OCI-LY1 (cell line): ENCODE data around the gene RUSC2.
"Not testable (repeated sequence)": the region's sequence is repeated elsewhere in the genome, so short reads cannot be mapped to it uniquely, and the experiment has no call there.

Source experiments
- H2AFZ ChIP-seq: fragments of 200-600 bp; sonication (generic), shearing (Covaris generic); 2 replicates; pipeline ENCODE4 v1.6.0; 2014; ENCODE audit warnings: antibody characterized with exemption, mild to moderate bottlenecking, low read length
- H3F3A ChIP-seq: fragments of 200-600 bp; sonication (generic), shearing (Covaris generic); 2 replicates; pipeline ENCODE4 v1.6.0; 2014; ENCODE audit warnings: mild to moderate bottlenecking, antibody characterized with exemption, low read length, moderate library complexity; ENCODE audit not compliant: insufficient read depth
- H3K27ac ChIP-seq: fragments of 200-600 bp; sonication (generic); 2 replicates; pipeline ENCODE4 v1.5.1; 2014; ENCODE audit warnings: low read length, mixed run types, mild to moderate bottlenecking, low read depth; ENCODE audit not compliant: poor library complexity, severe bottlenecking
- H3K27me3 ChIP-seq: fragments of 200-600 bp; sonication (generic); 2 replicates; pipeline ENCODE4 v1.6.0; 2014; ENCODE audit warnings: antibody characterized with exemption, mild to moderate bottlenecking, low read length, moderate library complexity; ENCODE audit not compliant: insufficient read depth
- H3K36me3 ChIP-seq: fragments of 200-600 bp; sonication (generic); 2 replicates; pipeline ENCODE4 v1.6.1; 2014; ENCODE audit warnings: mild to moderate bottlenecking, antibody characterized with exemption, low read length, moderate library complexity, mixed read lengths; ENCODE audit not compliant: insufficient read depth
- H3K4me1 ChIP-seq: fragments of 200-600 bp; sonication (generic); 2 replicates; pipeline ENCODE4 v1.5.1; 2014; ENCODE audit warnings: mild to moderate bottlenecking, low read length, moderate library complexity; ENCODE audit not compliant: insufficient read depth, severe bottlenecking
- H3K4me2 ChIP-seq: fragments of 200-600 bp; sonication (generic), shearing (Covaris generic); 2 replicates; pipeline ENCODE4 v1.6.1; 2014; ENCODE audit warnings: low read length
- H3K4me3 ChIP-seq: fragments of 200-600 bp; sonication (generic); 2 replicates; pipeline ENCODE4 v1.5.1; 2014; ENCODE audit warnings: low read length, low read depth, mild to moderate bottlenecking, mixed read lengths; ENCODE audit not compliant: poor library complexity, severe bottlenecking
- H3K79me2 ChIP-seq: fragments of 200-600 bp; shearing (Covaris generic); 2 replicates; pipeline ENCODE4 v1.6.1; 2016; ENCODE audit warnings: mixed run types, low read length, mixed read lengths; ENCODE audit not compliant: insufficient read depth
- H3K9ac ChIP-seq: fragments of 200-600 bp; sonication (generic), shearing (Covaris generic); 2 replicates; pipeline ENCODE4 v1.6.1; 2014; ENCODE audit warnings: mild to moderate bottlenecking, low read length, mixed read lengths
- H3K9me2 ChIP-seq: fragments of 200-600 bp; sonication (generic), shearing (Covaris generic); 2 replicates; pipeline ENCODE4 v1.6.1; 2014; ENCODE audit warnings: low read depth, mild to moderate bottlenecking, low read length, mixed read lengths
- H3K9me3 ChIP-seq: fragments of 200-600 bp; shearing (Covaris generic); 2 replicates; pipeline ENCODE4 v1.6.1; 2014; ENCODE audit warnings: low read length, mixed read lengths
- H4K20me1 ChIP-seq: fragments of 200-600 bp; sonication (generic), shearing (Covaris generic); 2 replicates; pipeline ENCODE4 v1.6.0; 2016; ENCODE audit warnings: mild to moderate bottlenecking, low read length; ENCODE audit not compliant: insufficient read depth
- EZH2 ChIP-seq: fragments of 200-600 bp; sonication (generic), shearing (Covaris generic); IDR thresholded peaks from 2 replicates; pipeline ENCODE4 v1.8.0; 2017; ENCODE audit warnings: borderline replicate concordance, mixed run types, mild to moderate bottlenecking, antibody characterized with exemption, low read length, moderate library complexity, mixed read lengths
- TF ChIP-seq, protein P1 (sequence below): fragments of 200-600 bp; sonication (generic), shearing (Covaris generic); IDR thresholded peaks from 2 replicates; pipeline ENCODE4 v1.5.1; 2017; ENCODE audit warnings: mild to moderate bottlenecking, antibody characterized with exemption, low read length, moderate library complexity, mixed read lengths

Gene RUSC2

DNA sequence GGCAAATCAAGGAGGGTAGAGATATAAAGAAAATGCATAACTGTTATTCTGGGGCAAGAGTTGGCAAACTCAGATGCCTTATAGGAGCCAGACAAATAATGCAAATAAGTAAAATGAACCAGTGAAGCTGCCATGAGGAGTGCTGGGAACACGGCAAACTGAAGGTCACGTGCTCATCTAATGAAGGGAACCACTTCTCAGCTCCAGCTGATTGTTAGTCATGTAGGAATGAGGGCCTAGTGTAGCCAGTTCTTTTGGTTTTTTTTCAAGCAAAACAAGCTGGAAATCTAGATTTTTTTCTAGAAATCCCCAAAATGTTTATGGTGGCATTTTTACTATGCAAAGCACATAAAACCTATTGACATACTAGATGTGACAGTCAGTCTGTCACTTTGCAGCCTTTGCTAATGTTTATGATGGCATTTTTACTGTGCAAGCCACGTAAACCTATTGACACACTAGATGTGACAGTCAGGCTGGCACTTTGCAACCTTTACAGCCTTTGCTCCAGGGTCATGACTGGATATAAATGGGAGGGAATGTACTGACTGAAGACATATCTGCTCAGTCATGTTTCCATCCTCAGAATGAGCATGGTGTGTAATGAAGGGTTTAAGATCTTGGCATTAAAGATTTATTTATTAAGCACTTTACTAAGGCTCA, 39.4 kb downstream of the RUSC2 start:
- Histone ChIP-seq H3K4me2 (no peak overlapping the region), H3K9me3 (no peaks in the 10 kb centered on the region), H3K9ac (no peak overlapping the region), H2AFZ (no peak overlapping the region), H3K4me1 (no peaks in the 10 kb centered on the region), H4K20me1 (no peaks in the 10 kb centered on the region), H3F3A (no peaks in the 10 kb centered on the region), H3K36me3 (no peaks in the 10 kb centered on the region), H3K79me2 (no peaks in the 10 kb centered on the region), H3K9me2 (no peaks in the 10 kb centered on the region), H3K27ac (no peak overlapping the region), H3K27me3 (no peaks in the 10 kb centered on the region), H3K4me3 (no peak overlapping the region)
- TF ChIP-seq, protein P1, sequence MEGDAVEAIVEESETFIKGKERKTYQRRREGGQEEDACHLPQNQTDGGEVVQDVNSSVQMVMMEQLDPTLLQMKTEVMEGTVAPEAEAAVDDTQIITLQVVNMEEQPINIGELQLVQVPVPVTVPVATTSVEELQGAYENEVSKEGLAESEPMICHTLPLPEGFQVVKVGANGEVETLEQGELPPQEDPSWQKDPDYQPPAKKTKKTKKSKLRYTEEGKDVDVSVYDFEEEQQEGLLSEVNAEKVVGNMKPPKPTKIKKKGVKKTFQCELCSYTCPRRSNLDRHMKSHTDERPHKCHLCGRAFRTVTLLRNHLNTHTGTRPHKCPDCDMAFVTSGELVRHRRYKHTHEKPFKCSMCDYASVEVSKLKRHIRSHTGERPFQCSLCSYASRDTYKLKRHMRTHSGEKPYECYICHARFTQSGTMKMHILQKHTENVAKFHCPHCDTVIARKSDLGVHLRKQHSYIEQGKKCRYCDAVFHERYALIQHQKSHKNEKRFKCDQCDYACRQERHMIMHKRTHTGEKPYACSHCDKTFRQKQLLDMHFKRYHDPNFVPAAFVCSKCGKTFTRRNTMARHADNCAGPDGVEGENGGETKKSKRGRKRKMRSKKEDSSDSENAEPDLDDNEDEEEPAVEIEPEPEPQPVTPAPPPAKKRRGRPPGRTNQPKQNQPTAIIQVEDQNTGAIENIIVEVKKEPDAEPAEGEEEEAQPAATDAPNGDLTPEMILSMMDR: no peak
- no peak for TF ChIP-seq EZH2

- H2AFZ ChIP-seq: no peak overlapping the region
- no peaks in the 10 kb centered on the region for H3K9me3 ChIP-seq
- H3K79me2 ChIP-seq: no peaks in the 10 kb centered on the region
- TF ChIP-seq EZH2: no peak
- TF ChIP-seq, protein P1: no peak
- no peaks in the 10 kb centered on the region for H3K36me3 ChIP-seq
- no peak overlapping the region for H3K4me3 ChIP-seq
- no peaks in the 10 kb centered on the region for H3K4me1 ChIP-seq
- no peaks in the 10 kb centered on the region for H4K20me1 ChIP-seq
- no peak overlapping the region for H3K27ac ChIP-seq
- no peaks in the 10 kb centered on the region for H3K9me2 ChIP-seq
- no peak overlapping the region for H3K9ac ChIP-seq
- no peak overlapping the region for H3K4me2 ChIP-seq
- no peaks in the 10 kb centered on the region; the same call in 1 of the 2 replicates for H3K27me3 ChIP-seq
- no peaks in the 10 kb centered on the region for H3F3A ChIP-seq
These were observed 43.5 kb downstream of the RUSC2 start for GRCh38 chr9:35533398-35533797.

DNA sequence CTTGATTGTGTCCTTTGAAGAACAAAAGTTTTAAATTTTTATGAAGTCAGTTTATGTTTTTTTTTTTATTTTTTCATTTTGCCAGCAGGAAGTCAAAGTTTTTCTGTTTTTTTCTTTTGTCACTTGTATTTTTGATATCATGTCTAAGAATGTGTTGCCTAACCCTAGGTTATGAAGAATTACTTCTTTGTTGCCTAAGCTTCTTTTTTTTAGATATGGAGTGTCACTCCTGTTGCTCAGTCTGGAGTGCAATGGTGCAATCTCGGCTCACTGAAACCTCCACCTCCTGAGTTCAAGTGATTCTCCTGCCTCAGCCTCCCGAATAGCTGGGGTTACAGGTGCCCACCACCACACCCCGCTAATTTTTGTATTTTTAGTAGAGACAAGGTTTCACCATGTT, 45.0 kb downstream of the RUSC2 start:
- not testable (repeated sequence) for H3K27ac ChIP-seq, H3K4me2 ChIP-seq, H3K27me3 ChIP-seq, H3K9me2 ChIP-seq, H3K4me3 ChIP-seq, H3K4me1 ChIP-seq, H3K9me3 ChIP-seq, H2AFZ ChIP-seq, H3F3A ChIP-seq, H3K36me3 ChIP-seq, H3K79me2 ChIP-seq, H3K9ac ChIP-seq, H4K20me1 ChIP-seq

DNA sequence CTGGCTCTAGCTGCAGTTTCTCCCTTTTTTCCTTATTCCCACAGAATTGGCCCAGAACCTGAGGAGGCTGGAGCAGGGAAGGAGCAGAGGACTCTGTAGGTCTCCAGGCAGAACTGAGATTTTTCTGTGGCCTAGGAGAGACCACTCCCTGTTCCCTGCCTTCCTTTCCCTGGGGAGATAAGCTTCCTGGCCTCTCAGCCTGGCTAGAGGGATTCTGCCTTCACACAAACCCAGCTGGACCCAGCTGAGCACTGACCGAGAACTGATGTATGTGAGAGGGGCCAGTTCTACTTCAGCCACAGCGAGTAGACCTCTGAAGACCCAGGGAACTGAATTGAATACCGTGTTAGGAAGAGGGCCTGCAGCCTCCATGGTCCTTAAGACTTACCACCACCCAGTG, 48.0 kb downstream of the RUSC2 start:
- Histone ChIP-seq H3K9ac (no peak overlapping the region), H3K4me1 (no peaks in the 10 kb centered on the region), H3K9me2 (no peaks in the 10 kb centered on the region), H3K36me3 (no peaks in the 10 kb centered on the region), H3K27me3 (no peaks in the 10 kb centered on the region; the same call in none of the 2 replicates), H3K79me2 (no peaks in the 10 kb centered on the region), H2AFZ (no peak overlapping the region), H4K20me1 (no peaks in the 10 kb centered on the region), H3K27ac (no peak overlapping the region), H3K4me3 (no peak overlapping the region), H3K9me3 (no peaks in the 10 kb centered on the region), H3K4me2 (no peak overlapping the region), H3F3A (no peaks in the 10 kb centered on the region)
- TF ChIP-seq, protein P1: no peak
- no peak for TF ChIP-seq EZH2
